AG10803 (cell line): Measurements from ENCODE around the gene NAA15.

Experiments
- DNase-seq: peaks from one replicate; pipeline ENCODE4 v3.0.0; 2010; ENCODE audit warnings: low read depth
- H3K4me3 ChIP-seq: 2 replicates; pipeline ENCODE4 v1.5.1; 2011; ENCODE audit warnings: mild to moderate bottlenecking, low read length, control low read depth
- TF ChIP-seq, protein P1 (sequence below): conservative IDR thresholded peaks from 2 replicates; pipeline ENCODE4 v1.5.1; 2011; ENCODE audit warnings: mild to moderate bottlenecking, low read length, control low read depth, inconsistent platforms

Gene NAA15

DNA sequence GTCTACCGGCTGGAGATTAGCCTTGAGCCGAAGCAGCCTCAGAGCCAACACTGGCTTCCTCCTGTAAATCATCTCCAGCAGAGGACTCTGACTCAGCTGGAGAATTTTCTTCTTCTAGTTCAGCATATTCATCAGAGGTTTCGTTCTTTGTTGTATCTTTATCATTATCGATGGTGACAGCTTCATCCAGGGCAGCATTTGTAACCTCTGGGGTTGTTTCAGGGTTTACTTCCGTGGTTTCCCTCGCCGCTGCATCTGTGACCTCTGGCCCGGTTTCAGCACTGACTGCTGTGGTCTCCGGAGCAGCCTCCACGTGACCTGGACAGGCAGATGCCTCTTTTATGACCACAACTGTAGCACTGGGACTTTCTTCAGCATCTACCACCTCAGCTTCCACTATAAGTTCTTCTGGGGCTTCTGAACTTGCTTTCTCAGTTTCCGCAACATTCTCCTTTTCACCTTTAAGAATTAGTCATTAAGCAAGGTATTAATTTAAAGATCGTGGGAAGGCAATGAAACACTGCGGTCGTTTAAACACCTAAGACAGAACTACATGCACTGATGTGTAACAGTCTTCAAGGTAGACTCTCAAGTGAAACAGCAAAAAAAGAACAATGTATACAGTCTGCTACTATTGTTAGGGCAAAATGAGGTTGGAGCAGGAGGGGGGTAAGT is 34.6 kb upstream of the NAA15 start:
- peak overlapping the region; percentile 56 for H3K4me3 ChIP-seq
- TF ChIP-seq, protein P1, sequence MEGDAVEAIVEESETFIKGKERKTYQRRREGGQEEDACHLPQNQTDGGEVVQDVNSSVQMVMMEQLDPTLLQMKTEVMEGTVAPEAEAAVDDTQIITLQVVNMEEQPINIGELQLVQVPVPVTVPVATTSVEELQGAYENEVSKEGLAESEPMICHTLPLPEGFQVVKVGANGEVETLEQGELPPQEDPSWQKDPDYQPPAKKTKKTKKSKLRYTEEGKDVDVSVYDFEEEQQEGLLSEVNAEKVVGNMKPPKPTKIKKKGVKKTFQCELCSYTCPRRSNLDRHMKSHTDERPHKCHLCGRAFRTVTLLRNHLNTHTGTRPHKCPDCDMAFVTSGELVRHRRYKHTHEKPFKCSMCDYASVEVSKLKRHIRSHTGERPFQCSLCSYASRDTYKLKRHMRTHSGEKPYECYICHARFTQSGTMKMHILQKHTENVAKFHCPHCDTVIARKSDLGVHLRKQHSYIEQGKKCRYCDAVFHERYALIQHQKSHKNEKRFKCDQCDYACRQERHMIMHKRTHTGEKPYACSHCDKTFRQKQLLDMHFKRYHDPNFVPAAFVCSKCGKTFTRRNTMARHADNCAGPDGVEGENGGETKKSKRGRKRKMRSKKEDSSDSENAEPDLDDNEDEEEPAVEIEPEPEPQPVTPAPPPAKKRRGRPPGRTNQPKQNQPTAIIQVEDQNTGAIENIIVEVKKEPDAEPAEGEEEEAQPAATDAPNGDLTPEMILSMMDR, result no peak
- DNase-seq, result peak; percentile 70

DNA sequence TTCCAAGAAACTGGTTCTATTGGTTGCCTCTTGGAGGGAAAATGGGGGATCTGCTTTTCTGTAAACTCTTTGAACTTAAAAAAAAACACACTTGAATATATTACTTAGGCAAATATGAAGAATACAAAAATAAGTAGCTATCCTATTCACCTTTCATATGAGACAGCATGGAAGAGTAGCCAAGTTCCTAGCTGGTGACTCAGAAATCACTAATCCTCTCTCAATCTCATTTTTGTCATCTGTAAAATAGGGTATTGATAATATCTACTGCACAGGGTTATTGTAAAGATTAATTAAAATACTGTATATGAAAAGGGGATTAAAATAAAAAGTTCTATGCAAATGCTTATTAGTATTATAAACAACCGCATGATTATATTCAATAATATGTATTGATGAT is 34.0 kb upstream of the NAA15 start:
- DNase-seq, result no peak
- TF ChIP-seq, protein P1, result no peak
- H3K4me3 ChIP-seq, result no peak overlapping the region

- TF ChIP-seq, protein P1, result no peak
- DNase-seq, result no peak
- H3K4me3 ChIP-seq, result no peak overlapping the region
Observed at GRCh38 chr4:139273835-139274234, 27.5 kb upstream of the NAA15 start.

DNA sequence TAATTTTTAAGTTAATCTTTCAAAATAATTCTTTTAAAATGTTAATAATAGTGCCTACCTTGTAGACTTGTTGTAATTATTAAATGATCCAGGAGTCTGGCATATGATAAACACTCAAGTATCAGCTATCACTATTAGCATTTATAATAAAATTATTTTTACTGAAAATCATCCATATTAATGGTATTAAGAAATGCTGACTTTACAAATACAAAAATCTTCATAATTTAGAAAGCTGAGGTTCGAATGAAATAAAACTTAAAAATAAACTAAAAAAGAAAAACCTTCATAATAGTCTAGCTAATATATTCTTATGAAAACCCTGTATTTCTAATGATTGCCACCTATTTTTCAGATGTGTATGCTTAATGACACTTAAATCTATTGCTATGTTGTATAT is 26.5 kb upstream of the NAA15 start:
- H3K4me3 ChIP-seq, result no peak overlapping the region
- no peak for DNase-seq
- TF ChIP-seq, protein P1, result no peak

- H3K4me3 ChIP-seq, result no peak overlapping the region
- TF ChIP-seq, protein P1, result no peak
- no peak for DNase-seq
Observed at GRCh38 chr4:139275281-139275735, 26.0 kb upstream of the NAA15 start.

- H3K4me3 ChIP-seq, result no peak overlapping the region
- TF ChIP-seq, protein P1, result no peak
- no peak for DNase-seq
Observed at GRCh38 chr4:139278485-139278884, 22.8 kb upstream of the NAA15 start.
